Glomerular visceral epithelial cell (primary cell): ENCODE results near the gene ELL.
"Not testable (repeated sequence)": the region's sequence is repeated elsewhere in the genome, so short reads cannot be mapped to it uniquely, and the experiment has no call there.

Source experiments
- DNase-seq: peaks from one replicate; pipeline ENCODE4 v3.0.0-alpha.2; 2016; ENCODE audit errors: extremely low spot score

Gene ELL

DNA sequence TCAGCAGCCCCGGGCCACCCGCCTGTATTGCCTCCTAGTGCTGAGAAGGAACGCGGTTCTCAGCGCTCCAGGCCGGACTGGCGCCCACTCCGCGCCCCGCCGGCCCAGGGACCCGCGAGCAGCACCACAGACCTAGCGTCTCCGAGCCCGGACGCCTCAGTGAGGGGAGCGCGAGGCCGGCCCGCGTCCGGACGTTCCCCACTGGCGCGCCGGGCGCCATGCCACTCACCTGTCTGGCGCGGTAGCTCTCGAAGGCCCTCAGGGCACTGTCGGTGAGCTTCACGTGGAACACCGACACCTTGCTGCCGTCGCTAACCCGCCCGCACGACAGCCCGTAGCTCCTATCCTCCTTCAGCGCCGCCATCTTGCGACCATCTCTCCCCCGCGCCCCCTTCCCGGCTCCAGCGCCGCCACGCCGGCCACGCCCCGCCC lies at the start of gene ELL:
TSS of gene ELL (minus strand) at position 379 of the 432 bp plus-strand sequence. CDS start at position 364, 15 bp downstream.
- no peak for DNase-seq

DNA sequence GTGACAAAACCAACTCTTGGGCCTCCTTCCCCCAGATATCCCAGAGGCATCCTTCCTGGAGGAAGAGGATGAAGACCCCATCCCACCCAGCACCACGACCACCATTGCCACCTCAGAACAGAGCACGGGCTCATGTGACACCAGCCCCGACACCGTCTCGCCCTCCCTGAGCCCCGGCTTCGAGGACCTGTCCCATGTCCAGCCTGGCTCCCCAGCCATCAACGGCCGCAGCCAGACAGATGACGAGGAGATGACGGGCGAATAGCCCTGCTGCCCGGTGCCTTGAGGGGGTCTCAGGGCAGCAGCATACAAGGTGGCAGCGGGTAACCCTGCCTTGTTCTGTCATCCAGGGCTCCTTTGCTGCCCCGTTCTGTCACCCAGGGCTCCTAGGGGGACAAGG lies 46.5 kb upstream of the ELL start:
- no peak for DNase-seq

DNA sequence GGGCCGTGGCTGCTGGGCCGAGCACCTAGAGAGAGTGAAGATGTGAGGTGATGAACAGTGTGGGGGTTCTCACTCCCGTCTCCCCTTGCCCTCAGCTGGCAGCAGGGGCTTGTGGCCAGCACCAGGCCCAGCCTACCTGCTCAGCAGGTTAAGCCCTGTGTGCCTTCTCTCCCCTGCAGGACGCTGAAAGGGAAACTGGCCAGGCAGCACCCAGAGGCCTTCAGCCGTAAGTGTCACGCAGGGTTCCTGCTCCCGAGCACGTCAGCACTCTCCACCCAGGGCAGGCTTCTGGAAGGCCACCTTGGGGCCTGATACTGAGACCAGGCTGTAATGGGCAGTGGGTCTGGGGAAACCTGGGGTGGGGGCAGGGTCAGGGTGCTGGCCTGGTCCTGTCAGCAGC lies 45.1 kb upstream of the ELL start:
- no peak for DNase-seq

- DNase-seq, result no peak
Observed at GRCh38 chr19:18562086-18562485, 40.2 kb upstream of the ELL start.

- no peak for DNase-seq
Observed at GRCh38 chr19:18559685-18560084, 37.8 kb upstream of the ELL start.

- DNase-seq, result no peak
Observed at GRCh38 chr19:18558604-18559003, 36.7 kb upstream of the ELL start.

DNA sequence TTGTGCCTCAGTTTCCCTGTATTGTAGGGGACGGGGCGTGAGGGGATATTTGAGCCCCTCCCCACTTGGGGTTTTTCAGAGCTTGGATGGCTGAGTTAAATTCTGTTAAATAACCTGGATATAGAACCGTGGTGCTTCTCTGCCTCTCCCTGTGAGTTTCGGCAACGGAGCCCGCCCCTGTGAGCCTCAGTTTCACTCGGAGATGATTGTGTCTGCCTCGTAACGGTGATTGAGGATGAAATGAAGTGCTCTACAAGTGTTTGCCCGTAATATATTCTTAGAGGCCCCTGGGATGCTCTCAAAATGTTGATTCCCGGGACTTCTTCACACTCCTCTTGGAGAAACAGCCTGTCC lies 36.3 kb upstream of the ELL start:
- DNase-seq, result no peak

DNA sequence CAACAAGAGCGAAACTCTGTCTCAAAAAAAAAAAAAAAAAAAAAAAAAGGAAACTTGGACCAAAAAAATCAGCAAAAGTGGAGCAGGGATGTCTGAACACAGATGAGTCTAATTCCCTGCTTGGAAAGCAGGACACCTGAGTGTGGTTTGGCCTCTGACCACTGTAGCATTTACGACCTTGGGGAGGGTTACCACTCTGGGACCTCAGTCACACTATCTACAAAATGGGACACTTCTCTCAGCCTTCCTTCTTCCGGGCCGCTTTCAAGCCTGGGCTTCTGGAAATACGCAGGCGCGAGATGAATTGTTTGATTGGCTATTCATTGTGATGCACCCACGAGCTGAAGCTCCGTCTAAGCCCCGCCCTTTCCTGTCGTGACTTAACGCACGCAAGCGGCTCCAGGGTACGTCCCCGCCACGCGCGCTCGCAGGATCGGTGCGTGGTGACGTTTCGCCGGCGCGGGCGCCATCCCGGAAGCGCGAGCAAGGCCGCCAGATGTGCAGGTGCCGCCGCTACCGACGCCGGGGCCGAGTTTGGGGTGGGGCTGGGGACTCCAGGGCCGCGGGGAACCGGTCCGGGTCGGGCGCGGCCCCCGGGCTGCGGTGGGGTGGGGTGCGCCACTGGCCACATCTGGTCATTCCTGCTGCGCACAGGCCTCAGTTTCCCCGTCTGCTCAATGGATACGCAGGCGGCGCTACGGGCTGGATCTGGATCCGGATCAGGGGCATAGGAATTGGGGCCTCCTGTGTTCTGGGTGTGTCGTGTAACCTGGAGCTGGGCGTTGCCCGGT lies 35.7 kb upstream of the ELL start, which contains the start of gene KXD1:
TSS of gene KXD1 (plus strand) at position 460 of the 791 bp plus-strand sequence. CDS start 4,187 bp downstream, outside the sequence.
- DNase-seq, result peak; percentile 98

DNA sequence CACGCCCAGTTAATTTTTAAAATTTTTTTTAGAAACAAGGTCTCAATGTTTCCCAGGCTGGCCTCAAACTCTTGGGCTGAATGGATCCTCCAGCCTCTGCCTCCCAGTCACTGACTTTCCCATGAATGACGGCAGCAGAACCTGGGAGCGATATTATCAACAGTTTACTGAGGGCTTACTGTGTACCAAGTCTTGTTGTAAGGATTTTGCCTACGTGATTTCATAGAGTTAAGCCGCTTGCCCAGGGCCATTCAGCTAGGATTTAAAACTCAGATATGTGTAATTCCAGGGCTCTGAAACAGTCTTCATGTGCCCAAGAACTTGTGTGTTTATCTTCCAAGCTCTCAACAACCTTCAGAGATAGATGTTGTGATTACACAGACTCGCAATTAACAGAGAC lies 29.8 kb upstream of the ELL start:
- DNase-seq, result no peak

GRCh38 chr19:18543814-18544475 lies 22.1 kb upstream of the ELL start:
- DNase-seq, result peak; percentile 42

DNA sequence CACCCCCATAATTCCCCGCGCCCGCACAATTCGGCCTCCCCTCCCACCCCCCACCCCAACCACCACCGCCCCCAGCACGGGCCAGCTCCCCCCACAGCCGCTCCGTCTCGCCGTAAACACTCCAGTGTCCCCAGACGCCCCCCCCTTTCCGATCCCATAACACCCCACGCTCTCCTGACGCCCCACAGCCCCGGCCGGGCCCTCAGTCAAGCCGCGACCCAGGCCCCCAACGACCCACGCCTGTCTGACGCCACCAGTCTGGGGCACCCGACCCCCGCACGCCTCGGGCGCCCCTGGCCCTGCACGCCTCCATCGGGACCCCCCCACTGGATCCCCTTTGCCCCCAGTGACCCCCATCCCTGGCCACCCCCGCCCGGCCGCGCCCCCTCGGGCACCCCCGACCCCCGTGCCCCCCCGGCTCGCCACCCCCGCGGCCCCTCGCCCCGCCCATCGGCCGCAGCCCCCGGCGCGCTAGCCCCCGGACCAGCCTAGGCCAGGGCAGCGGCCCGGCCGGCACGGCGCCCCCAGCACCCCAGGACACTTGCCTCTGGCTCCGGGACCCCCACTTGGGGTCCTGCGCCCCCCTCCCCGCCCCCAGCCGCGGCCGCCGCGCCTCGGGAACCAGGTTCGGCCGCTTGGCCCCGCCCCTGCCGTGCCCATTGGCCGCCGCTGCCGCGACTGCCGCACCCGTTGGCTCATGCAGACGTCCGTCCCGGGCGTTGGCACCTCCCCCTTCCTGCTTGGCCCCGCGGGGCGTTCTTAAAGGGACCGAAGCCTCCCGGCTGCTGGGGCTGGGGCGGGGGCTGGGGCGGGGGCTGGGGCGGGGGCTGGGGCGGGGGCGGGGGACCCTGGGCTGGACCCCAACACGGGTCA lies 21.3 kb upstream of the ELL start, which contains the start of gene FKBP8:
TSS of gene FKBP8 (minus strand) at position 633 of the 873 bp plus-strand sequence. CDS start 1,603 bp downstream, outside the sequence.
- DNase-seq, result peak; percentile 86

- DNase-seq, result no peak
Observed at GRCh38 chr19:18541992-18542940, 20.4 kb upstream of the ELL start.

DNA sequence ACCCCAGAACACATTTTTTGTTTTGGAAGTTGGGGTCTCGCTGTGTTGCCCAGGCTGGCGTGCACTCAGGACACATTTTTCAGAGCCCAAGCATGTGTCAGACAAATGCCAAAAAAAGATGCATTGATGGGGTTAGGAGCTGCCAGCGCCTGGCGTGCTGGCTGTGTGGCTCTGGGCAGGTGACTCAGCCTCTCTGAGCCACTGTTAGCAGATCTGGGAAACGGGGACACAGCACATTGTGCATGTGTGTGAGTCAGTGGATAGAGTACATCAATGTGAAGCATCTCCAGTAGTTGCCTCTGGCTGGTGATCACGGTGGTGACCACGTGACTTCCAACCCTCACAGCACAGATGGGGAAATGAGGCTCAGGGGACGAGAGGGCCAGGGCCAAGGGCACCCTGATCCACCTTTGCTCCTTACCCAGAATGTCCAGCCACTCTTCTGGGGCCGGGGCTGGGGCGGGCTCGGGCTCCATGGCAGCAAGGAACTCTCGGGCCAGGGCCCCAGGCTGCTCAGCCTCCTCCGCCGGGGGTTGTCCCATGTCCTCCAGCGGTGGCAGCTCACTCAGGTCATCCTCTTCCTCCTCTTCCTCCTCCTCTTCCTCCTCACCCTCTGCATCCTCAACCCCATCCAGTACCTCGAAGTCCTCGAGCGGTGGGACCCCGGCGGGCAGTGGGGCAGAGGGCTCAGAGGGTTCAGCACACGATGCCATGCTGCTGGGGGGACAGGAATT lies 19.6 kb upstream of the ELL start:
- no peak for DNase-seq

GRCh38 chr19:18540200-18540599 lies 18.3 kb upstream of the ELL start:
- not testable (repeated sequence) for DNase-seq

DNA sequence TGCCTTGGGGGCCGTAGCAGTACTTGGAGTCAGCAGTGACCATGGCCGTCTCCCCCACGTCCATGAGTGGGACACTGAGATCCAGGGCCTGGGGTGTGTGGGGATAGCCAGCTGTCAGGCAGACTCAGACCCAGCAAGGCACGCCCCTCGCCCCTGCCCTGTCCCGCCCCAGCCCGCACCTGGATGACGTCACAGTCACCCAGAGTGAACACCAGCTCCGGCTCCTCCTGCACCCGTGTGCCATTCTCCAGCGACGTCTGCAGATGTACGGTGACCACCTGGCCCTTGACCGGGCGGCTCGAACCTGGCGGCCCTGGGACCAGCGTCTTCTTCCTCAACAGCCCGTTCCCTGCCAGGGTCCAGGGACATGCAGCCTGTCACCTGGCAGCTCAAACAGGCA lies 17.5 kb upstream of the ELL start:
- DNase-seq, result no peak

DNA sequence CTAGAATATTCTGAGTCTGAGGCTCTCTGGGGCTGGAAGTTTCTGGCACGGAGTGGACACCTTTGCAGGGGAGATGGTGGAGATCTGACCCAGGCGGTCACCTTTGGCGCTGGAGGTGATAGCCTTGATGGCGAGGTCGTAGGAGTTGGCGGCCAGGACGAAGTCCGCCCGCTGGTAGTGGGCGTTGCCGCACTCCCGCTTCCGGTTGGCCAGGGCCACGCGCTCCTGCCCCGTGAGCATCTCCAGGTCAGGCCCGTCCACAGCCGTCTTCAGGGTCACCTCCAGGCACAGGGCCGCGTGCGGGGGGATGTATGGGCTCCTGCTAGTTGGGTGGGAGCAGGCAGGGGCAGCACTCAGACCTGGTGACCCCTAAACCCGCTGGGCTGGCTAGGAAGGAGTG lies 16.2 kb upstream of the ELL start:
- no peak for DNase-seq

- DNase-seq, result no peak
Observed at GRCh38 chr19:18537431-18537830, 15.6 kb upstream of the ELL start.

DNA sequence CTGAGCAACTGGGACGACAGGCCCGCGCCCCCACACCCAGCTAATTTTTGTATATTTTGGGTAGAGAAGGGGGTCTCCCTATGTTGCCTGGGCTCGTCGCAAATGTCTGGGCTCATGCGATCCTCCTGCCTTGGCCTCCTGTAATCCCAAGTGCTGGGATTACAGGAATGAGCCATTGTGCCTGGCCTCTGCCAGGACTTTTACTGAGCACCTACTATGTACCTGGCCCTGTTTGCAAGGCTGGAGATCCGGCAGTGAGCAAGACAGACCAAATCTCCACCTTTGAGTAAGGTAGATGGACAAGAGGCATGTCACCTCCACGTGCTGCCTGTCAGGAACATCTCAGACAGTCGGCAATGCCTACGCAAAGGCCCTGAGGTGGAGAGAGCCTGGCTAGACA lies 14.6 kb upstream of the ELL start:
- no peak for DNase-seq

GRCh38 chr19:18533058-18533457 lies 11.2 kb upstream of the ELL start:
- no peak for DNase-seq

DNA sequence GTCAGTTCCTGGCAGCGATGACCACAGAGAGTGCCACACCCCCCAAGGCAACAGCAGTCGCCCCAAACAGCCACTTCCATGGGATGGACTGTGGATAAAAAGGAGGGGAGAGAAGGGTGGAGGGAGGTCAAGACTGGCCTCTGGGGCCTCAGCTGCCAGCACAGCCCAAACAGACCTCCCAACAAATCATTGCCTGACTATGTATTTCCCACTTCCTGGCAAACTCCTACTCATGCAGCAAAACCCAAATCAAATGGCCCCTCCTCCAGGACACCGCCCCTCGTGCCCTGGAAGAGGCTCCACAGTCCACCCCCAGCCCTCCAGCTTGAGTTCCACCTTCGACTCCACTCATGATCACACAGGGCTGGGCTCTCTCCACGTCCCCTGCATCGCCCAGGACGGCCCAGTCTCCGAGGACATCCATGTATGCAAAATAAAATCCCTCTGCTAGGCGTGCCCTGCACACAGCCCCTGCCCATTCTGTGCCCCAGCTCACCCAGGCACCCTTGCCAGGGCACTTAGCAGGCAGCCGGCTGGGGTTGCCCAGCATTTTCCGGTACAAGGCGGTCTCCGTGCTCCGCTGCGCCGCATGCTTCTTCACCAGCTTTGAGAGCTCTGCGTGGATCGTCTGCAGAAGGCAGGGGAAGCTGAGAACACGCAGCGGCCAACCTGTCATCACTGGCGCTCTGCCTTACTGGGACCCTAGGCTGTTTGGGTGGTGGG lies 10.5 kb upstream of the ELL start:
- DNase-seq, result no peak
